CD4-positive, CD25-positive, alpha-beta regulatory T cell (primary cell): ENCODE data around the gene WDR47. TPM values are rescaled to one million over a fixed set of nuclear protein-coding genes. Genes with fewer than 3 reads are reported as not detected.

Source experiments
- ATAC-seq, 2 donors: fragments of 150-1000 bp; cut with Tn5 transposase; one replicate each; pipeline ENCODE4 v1.10.0; 2021; ENCODE audit warnings: low read depth in 2 of 2, moderate number of reproducible peaks in 2 of 2, moderate library complexity in 1 of 2
- DNase-seq, 3 donors: peaks; one replicate each; pipeline versions ENCODE4 v3.0.0 to v3.0.0-alpha.2; 2012 to 2022; ENCODE audit warnings: mixed read lengths in 1 of 3
- H3K27ac ChIP-seq: one replicate; pipeline ENCODE4 v1.7.0; 2013; ENCODE audit warnings: mild to moderate bottlenecking, low read length; ENCODE audit not compliant: insufficient read depth, poor library complexity, severe bottlenecking
- H3K27me3 ChIP-seq: one replicate; pipeline ENCODE4 v1.7.0; 2013; ENCODE audit warnings: low read length; ENCODE audit not compliant: control insufficient read depth, insufficient read depth
- H3K36me3 ChIP-seq: one replicate; pipeline ENCODE4 v1.7.0; 2013; ENCODE audit warnings: mild to moderate bottlenecking, low read length, moderate library complexity; ENCODE audit not compliant: control insufficient read depth, insufficient read depth
- H3K4me1 ChIP-seq: 2 replicates; pipeline ENCODE4 v1.7.0; 2013; ENCODE audit warnings: mild to moderate bottlenecking, low read length; ENCODE audit not compliant: insufficient read depth, control insufficient read depth, poor library complexity, severe bottlenecking
- H3K4me3 ChIP-seq: one replicate; pipeline ENCODE4 v1.7.0; 2013; ENCODE audit warnings: low read depth, mild to moderate bottlenecking, low read length, moderate library complexity
- H3K9me3 ChIP-seq, 2 experiments: 1 replicate in 1 of 2; 2 replicates in 1 of 2; pipeline ENCODE4 v1.7.0; 2013; ENCODE audit warnings: low read length in 2 of 2, mild to moderate bottlenecking in 1 of 2, moderate library complexity in 1 of 2; ENCODE audit not compliant: control insufficient read depth in 2 of 2
- H3K27ac Mint-ChIP-seq, 3 donors: one replicate each; pipeline ENCODE4 v1.8.0; 2020 to 2022; ENCODE audit warnings: mild to moderate bottlenecking in 3 of 3, mixed read lengths in 3 of 3, moderate library complexity in 2 of 3
- H3K27me3 Mint-ChIP-seq: one replicate; pipeline ENCODE4 v1.8.0; 2022; ENCODE audit warnings: mild to moderate bottlenecking, mixed read lengths
- H3K36me3 Mint-ChIP-seq: one replicate; pipeline ENCODE4 v1.8.0; 2020; ENCODE audit warnings: mixed read lengths
- H3K4me1 Mint-ChIP-seq, 4 donors: one replicate each; pipeline ENCODE4 v1.8.0; 2020 to 2022; ENCODE audit warnings: mixed read lengths in 4 of 4, mild to moderate bottlenecking in 1 of 4
- H3K4me3 Mint-ChIP-seq, 4 donors: one replicate each; pipeline ENCODE4 v1.8.0; 2020 to 2022; ENCODE audit warnings: mild to moderate bottlenecking in 4 of 4, mixed read lengths in 4 of 4, moderate library complexity in 3 of 4
- H3K9me3 Mint-ChIP-seq, 7 donors: one replicate each; pipeline ENCODE4 v1.8.0; 2020 to 2022; ENCODE audit warnings: mixed read lengths in 7 of 7, mild to moderate bottlenecking in 3 of 7, moderate library complexity in 2 of 7
- polyA plus RNA-seq, 4 donors: library from polyadenylated mRNA; unstranded; fragments of 300-500 nt; fragmentation: Illumina TruSeq; gene quantifications; one replicate each; pipeline ENCODE4 v1.2.3, GENCODE V29; 2021
- total RNA-seq: library from RNA; stranded (reverse); gene quantifications from one replicate; pipeline ENCODE4 v1.2.3, GENCODE V29; 2022

The WDR47 gene
- total and polyA plus RNA-seq, 5 donors from 2014 or later, result 5.3 to 15.6 (median 6.4) TPM

GRCh38 chr1:109083501-109083900 is 41.6 kb upstream of the WDR47 start:
- Mint-ChIP-seq H3K4me3 (peak overlapping the region in 1 of 4 donors; percentile 9), H3K27ac (no peak overlapping the region), H3K4me1 (no peaks in the 10 kb centered on the region), H3K36me3 (no peaks in the 10 kb centered on the region), H3K9me3 (peaks cover 0 to 3% (median 0%) of the 10 kb centered on the region in 7 donors), H3K27me3 (peaks cover 5% of the 10 kb centered on the region)
- Histone ChIP-seq H3K9me3 (no peaks in the 10 kb centered on the region), H3K27me3 (no peaks in the 10 kb centered on the region), H3K27ac (no peak overlapping the region), H3K4me1 (no peaks in the 10 kb centered on the region), H3K36me3 (no peaks in the 10 kb centered on the region), H3K4me3 (no peak overlapping the region)
- ATAC-seq (no peak), DNase-seq (no peak)

GRCh38 chr1:109080441-109081082 is 38.7 kb upstream of the WDR47 start:
- no peak overlapping the region for H3K27ac Mint-ChIP-seq
- peaks cover 0 to 11% (median 7%) of the 10 kb centered on the region in 4 donors for H3K4me1 Mint-ChIP-seq
- H3K4me1 ChIP-seq, result peaks cover 9% of the 10 kb centered on the region
- DNase-seq (no peak), ATAC-seq (no peak)
- H3K9me3 ChIP-seq, result no peaks in the 10 kb centered on the region
- H3K27me3 Mint-ChIP-seq, result peaks cover 20% of the 10 kb centered on the region
- H3K9me3 Mint-ChIP-seq, result no peaks in the 10 kb centered on the region
- no peaks in the 10 kb centered on the region for H3K36me3 Mint-ChIP-seq
- no peaks in the 10 kb centered on the region for H3K27me3 ChIP-seq
- H3K4me3 Mint-ChIP-seq, result peak overlapping the region in 1 of 4 donors; percentile 54
- H3K4me3 ChIP-seq, result no peak overlapping the region
- H3K36me3 ChIP-seq, result no peaks in the 10 kb centered on the region
- H3K27ac ChIP-seq, result no peak overlapping the region

- DNase-seq (no peak), ATAC-seq (no peak)
- Histone ChIP-seq H3K4me1 (peaks cover 18% of the 10 kb centered on the region), H3K27me3 (no peaks in the 10 kb centered on the region), H3K27ac (no peak overlapping the region), H3K9me3 (no peaks in the 10 kb centered on the region), H3K4me3 (no peak overlapping the region), H3K36me3 (no peaks in the 10 kb centered on the region)
- Mint-ChIP-seq H3K27ac (no peak overlapping the region), H3K9me3 (no peaks in the 10 kb centered on the region), H3K27me3 (peaks cover 21% of the 10 kb centered on the region), H3K36me3 (no peaks in the 10 kb centered on the region), H3K4me1 (peaks cover 0 to 20% (median 16%) of the 10 kb centered on the region in 4 donors), H3K4me3 (peak overlapping the region in 1 of 4 donors; percentile 66)
Measured at GRCh38 chr1:109079240-109079622, 37.3 kb upstream of the WDR47 start.

DNA sequence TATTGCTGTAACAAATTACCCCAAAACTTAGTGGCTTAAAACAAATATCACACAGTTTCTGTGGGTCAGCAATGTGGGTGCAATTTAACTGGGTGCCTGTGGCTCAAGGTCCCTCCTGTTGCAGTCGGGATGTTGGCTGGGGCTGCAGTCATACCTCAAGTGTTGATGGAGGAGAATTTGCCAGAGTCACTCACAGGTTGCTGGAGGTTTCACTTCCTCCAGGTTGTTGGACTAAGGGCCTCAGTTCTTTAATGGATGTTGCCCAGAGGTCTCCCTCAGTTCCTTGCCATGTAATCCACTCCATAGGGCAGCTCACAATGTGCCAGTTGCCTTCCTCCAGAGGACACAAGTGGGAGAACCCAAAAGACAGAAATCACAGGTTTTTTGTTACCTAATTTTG is 36.4 kb upstream of the WDR47 start:
- peaks cover 21% of the 10 kb centered on the region for H3K27me3 Mint-ChIP-seq
- no peak for ATAC-seq
- Histone ChIP-seq H3K9me3 (no peaks in the 10 kb centered on the region), H3K36me3 (no peaks in the 10 kb centered on the region), H3K27me3 (no peaks in the 10 kb centered on the region), H3K27ac (no peak overlapping the region), H3K4me1 (peaks cover 18% of the 10 kb centered on the region), H3K4me3 (no peak overlapping the region)
- no peaks in the 10 kb centered on the region for H3K36me3 Mint-ChIP-seq
- peak overlapping the region in 1 of 4 donors; percentile 66 for H3K4me3 Mint-ChIP-seq
- no peak overlapping the region for H3K27ac Mint-ChIP-seq
- H3K9me3 Mint-ChIP-seq, result no peaks in the 10 kb centered on the region
- H3K4me1 Mint-ChIP-seq, result peaks cover 0 to 20% (median 17%) of the 10 kb centered on the region in 4 donors
- DNase-seq, result no peak

DNA sequence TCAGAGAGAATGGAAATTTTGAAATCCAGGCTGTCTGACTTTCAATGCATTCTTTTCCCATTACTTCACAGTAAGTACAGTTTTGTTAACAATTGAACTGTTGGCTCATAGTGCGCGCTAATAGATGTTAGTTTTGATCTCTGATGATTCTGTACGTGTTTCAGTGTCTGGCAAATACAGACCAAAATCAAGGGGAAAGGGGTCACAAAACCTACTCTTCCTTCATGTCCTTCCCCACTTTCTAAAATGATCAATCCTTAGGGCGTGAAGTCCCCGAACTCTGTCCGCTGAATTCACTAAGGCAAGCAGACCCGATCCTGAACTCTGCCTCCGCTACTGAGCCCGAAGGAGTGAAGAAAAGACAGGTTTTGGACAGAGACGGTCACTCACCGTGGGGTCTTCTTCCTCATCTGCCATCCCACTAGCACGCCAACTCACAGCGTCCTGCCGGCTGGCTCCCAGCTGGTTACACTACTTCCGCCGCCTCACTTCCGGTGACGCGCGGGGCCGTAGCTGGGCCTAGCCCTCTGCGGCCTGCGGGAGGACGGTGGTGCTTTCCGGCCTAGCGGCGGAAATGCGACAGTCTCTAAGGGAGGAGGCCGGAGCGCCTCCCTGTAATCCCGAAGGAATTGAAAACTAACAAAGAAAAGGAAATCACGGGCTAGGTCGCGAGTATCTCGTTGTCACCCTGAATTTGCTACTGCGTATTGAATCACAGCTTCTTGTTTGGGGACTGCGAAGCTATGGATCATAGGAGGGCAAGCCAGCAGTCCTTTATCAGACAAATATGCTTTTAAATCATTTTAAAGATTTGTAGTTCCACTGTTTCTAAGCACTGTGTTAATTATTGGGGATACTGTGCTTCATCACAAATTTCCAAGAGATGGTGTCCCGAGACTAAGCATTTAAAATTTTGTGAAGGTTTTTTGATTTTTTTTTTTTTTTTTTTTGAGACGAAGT is 33.9 kb upstream of the WDR47 start, which contains the start of gene TAF13:
Gene TAF13 (minus strand): TSS at position 473 of the 960 bp plus-strand sequence. CDS start 56 bp downstream, at position 417.
- no peaks in the 10 kb centered on the region for H3K27me3 ChIP-seq
- Mint-ChIP-seq H3K27ac (peak within 1 kb of the TSS; percentile 99 to 100 (median 100)), H3K4me3 (peak within 1 kb of the TSS; percentile 94 to 98 (median 97)), H3K27me3 (peaks cover 21% of the 10 kb centered on the region), H3K36me3 (peaks cover 4% of the 10 kb centered on the region), H3K4me1 (peaks cover 2 to 26% (median 18%) of the 10 kb centered on the region in 4 donors), H3K9me3 (no peaks in the 10 kb centered on the region)
- peak within 1 kb of the TSS; percentile 96 for H3K4me3 ChIP-seq
- no peaks in the 10 kb centered on the region for H3K9me3 ChIP-seq
- peak within 1 kb of the TSS; percentile 94 for H3K27ac ChIP-seq
- peak; percentile 98 to 99 for ATAC-seq
- peaks cover 18% of the 10 kb centered on the region for H3K4me1 ChIP-seq
- peak; percentile 82 to 93 (median 86) for DNase-seq
- peaks cover 2% of the 10 kb centered on the region for H3K36me3 ChIP-seq

GRCh38 chr1:109069294-109069693 is 27.4 kb upstream of the WDR47 start:
- Mint-ChIP-seq H3K4me3 (no peak overlapping the region), H3K9me3 (no peaks in the 10 kb centered on the region)
- no peak for DNase-seq

GRCh38 chr1:109067883-109068282 is 26.0 kb upstream of the WDR47 start:
- Histone ChIP-seq H3K4me1 (no peaks in the 10 kb centered on the region), H3K27me3 (no peaks in the 10 kb centered on the region), H3K36me3 (peaks cover 37% of the 10 kb centered on the region), H3K4me3 (no peak overlapping the region), H3K27ac (no peak overlapping the region), H3K9me3 (no peaks in the 10 kb centered on the region)
- Mint-ChIP-seq H3K27me3 (no peaks in the 10 kb centered on the region), H3K36me3 (peaks cover 21% of the 10 kb centered on the region), H3K4me3 (no peak overlapping the region), H3K4me1 (peaks cover 5 to 9% (median 7%) of the 10 kb centered on the region in 4 donors), H3K27ac (no peak overlapping the region), H3K9me3 (no peaks in the 10 kb centered on the region)
- ATAC-seq (no peak), DNase-seq (no peak)

More at GRCh38 chr1:109069294-109069693, 27.4 kb upstream of the WDR47 start:
- Histone ChIP-seq H3K9me3 (no peaks in the 10 kb centered on the region), H3K4me3 (no peak overlapping the region), H3K27me3 (no peaks in the 10 kb centered on the region), H3K36me3 (peaks cover 29% of the 10 kb centered on the region), H3K27ac (no peak overlapping the region), H3K4me1 (no peaks in the 10 kb centered on the region)
- ATAC-seq, result no peak
- Mint-ChIP-seq H3K27me3 (no peaks in the 10 kb centered on the region), H3K27ac (peak overlapping the region in 1 of 3 donors; percentile 53), H3K4me1 (peaks cover 5 to 11% (median 8%) of the 10 kb centered on the region in 4 donors), H3K36me3 (peaks cover 18% of the 10 kb centered on the region)
